ENCODE measurements around the gene TSFM.

The TSFM gene

DNA sequence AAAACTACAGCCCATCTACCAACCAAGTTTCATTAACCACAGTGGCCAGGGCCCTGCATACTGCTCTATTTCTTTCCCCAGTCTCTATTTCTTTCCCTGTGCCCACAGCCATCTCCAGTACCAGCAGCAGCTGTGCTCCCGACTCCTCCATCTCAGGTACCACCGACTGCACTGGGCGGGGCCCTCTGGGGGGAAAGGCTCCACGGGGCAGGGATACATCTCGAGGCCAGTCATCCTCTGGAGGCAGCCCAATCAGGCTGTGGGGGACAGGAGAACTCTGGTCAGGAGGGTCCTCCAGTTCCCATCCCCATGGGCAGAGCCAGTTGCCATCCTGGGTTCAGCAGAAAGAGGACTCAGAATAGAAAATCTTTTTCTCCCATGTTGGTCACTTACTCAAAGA is 33.5 kb upstream of the TSFM start:
- peaks cover 7% of the 10 kb centered on the region; the same call in 1 of the 2 replicates for H3K36me3 ChIP-seq (replicated peaks; ENCODE audit: insufficient read depth, low read length)
- DNase-seq, result no peak
- no peaks in the 10 kb centered on the region for H4K20me1 ChIP-seq (ENCODE audit: insufficient read depth, low read length)
- no peak overlapping the region for H2AFZ ChIP-seq (ENCODE audit: low read length)
- peaks cover 23% of the 10 kb centered on the region for H3K4me1 ChIP-seq (ENCODE audit: low read length)
- H3K9me2 ChIP-seq (replicated peaks; ENCODE audit: insufficient read depth, low read length), result no peaks in the 10 kb centered on the region
- peaks cover 45% of the 10 kb centered on the region for H3K79me2 ChIP-seq (ENCODE audit: low read length)
- no peaks in the 10 kb centered on the region for H3K27me3 ChIP-seq (replicated peaks; ENCODE audit: insufficient read depth, low read length)
- no peak overlapping the region for H3K9ac ChIP-seq (ENCODE audit: low read length)
- no peak overlapping the region for H3K27ac ChIP-seq (ENCODE audit: low read length)
- peaks cover 37% of the 10 kb centered on the region for H3F3A ChIP-seq (ENCODE audit: insufficient read depth, low read length)
- H3K9me3 ChIP-seq (replicated peaks; ENCODE audit: insufficient read depth, low read length), result no peaks in the 10 kb centered on the region
- no peak for TF ChIP-seq EZH2phosphoT487 (IDR thresholded peaks at IDR 0.05; ENCODE audit: low read length)
- no peak for TF ChIP-seq EZH2 (optimal IDR thresholded peaks at IDR 0.05; ENCODE audit: low read depth, low read length)
- TF ChIP-seq, protein P1, sequence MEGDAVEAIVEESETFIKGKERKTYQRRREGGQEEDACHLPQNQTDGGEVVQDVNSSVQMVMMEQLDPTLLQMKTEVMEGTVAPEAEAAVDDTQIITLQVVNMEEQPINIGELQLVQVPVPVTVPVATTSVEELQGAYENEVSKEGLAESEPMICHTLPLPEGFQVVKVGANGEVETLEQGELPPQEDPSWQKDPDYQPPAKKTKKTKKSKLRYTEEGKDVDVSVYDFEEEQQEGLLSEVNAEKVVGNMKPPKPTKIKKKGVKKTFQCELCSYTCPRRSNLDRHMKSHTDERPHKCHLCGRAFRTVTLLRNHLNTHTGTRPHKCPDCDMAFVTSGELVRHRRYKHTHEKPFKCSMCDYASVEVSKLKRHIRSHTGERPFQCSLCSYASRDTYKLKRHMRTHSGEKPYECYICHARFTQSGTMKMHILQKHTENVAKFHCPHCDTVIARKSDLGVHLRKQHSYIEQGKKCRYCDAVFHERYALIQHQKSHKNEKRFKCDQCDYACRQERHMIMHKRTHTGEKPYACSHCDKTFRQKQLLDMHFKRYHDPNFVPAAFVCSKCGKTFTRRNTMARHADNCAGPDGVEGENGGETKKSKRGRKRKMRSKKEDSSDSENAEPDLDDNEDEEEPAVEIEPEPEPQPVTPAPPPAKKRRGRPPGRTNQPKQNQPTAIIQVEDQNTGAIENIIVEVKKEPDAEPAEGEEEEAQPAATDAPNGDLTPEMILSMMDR (IDR thresholded peaks at IDR 0.05; ENCODE audit: low read length), result no peak
- no peak overlapping the region for H3K4me3 ChIP-seq (ENCODE audit: low read length)
- no peak overlapping the region for H3K4me2 ChIP-seq (ENCODE audit: low read depth, low read length)

DNA sequence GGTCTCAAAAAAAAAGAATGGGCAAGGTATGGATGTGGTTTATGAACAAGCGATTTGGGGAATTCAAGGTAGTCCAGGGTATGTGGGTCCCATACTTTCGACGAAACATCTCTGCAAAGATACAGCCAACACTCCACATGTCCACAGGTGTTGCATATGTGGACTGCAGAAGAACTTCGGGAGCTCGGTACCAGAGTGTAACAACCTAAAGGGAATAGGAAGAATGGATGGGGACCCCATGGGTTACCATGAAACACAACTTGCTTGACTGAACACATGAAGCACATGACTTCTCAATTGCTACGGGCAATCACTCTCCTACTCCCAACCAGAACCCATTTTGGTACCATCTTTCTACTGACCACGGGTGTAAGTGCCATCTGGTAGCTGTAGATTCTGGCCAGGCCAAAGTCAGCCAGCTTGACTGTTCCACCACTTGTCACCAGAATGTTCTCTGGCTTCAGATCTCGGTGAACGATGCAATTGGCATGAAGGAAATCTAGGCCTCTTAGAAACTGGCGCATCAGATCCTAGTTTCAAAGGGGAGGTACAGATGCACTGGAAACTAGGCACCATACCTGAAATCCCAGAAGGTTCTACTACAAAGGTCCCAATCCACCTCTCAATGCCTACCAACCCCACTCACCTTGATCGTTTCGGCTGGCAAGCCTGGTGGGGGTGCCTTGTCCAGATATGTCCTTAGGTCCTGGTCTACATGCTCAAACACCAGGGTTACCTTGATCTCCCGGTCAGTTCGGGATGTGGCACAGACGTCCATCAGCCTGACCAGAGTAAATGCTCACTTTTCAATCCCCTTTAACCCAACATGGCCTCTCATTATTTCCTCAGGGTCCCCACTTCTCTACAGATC is 31.8 kb upstream of the TSFM start:
- peak overlapping the region; percentile 72 for H3K4me3 ChIP-seq (ENCODE audit: low read length)
- peaks cover 38% of the 10 kb centered on the region for H3F3A ChIP-seq (ENCODE audit: insufficient read depth, low read length)
- peak overlapping the region; percentile 88 for H3K9ac ChIP-seq (ENCODE audit: low read length)
- peak overlapping the region; percentile 44; the same call in 1 of the 2 replicates for H3K27ac ChIP-seq (ENCODE audit: low read length)
- peaks cover 36% of the 10 kb centered on the region for H3K79me2 ChIP-seq (ENCODE audit: low read length)
- no peak overlapping the region for H2AFZ ChIP-seq (ENCODE audit: low read length)
- TF ChIP-seq EZH2phosphoT487 (IDR thresholded peaks at IDR 0.05; ENCODE audit: low read length), result no peak
- TF ChIP-seq EZH2 (optimal IDR thresholded peaks at IDR 0.05; ENCODE audit: low read depth, low read length), result no peak
- TF ChIP-seq, protein P1 (IDR thresholded peaks at IDR 0.05; ENCODE audit: low read length), result no peak
- peaks cover 7% of the 10 kb centered on the region; the same call in 1 of the 2 replicates for H3K36me3 ChIP-seq (replicated peaks; ENCODE audit: insufficient read depth, low read length)
- peaks cover 28% of the 10 kb centered on the region for H3K4me1 ChIP-seq (ENCODE audit: low read length)
- DNase-seq, result no peak
- H3K9me3 ChIP-seq (replicated peaks; ENCODE audit: insufficient read depth, low read length), result no peaks in the 10 kb centered on the region
- H3K27me3 ChIP-seq (replicated peaks; ENCODE audit: insufficient read depth, low read length), result no peaks in the 10 kb centered on the region
- H4K20me1 ChIP-seq (ENCODE audit: insufficient read depth, low read length), result no peaks in the 10 kb centered on the region
- H3K9me2 ChIP-seq (replicated peaks; ENCODE audit: insufficient read depth, low read length), result no peaks in the 10 kb centered on the region
- peak overlapping the region; percentile 70 for H3K4me2 ChIP-seq (ENCODE audit: low read depth, low read length)

DNA sequence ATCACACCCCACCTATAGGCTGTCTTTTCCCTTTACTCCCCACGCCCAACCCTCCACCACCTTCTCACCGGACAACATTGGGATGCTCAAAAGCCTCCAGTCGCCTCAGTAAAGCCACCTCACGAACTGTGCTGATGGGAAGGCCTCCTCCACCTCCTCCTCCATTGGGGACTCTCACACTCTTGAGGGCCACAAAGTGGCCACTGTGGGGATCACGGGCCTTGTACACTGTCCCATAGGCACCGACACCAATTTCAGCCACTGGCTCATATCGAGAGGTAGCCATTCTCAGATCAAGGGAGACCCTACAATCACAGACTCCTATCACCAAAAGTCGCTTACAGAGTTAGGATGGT is 31.2 kb upstream of the TSFM start:
- no peaks in the 10 kb centered on the region for H4K20me1 ChIP-seq (ENCODE audit: insufficient read depth, low read length)
- H3K4me1 ChIP-seq (ENCODE audit: low read length), result peaks cover 28% of the 10 kb centered on the region
- peaks cover 34% of the 10 kb centered on the region for H3K79me2 ChIP-seq (ENCODE audit: low read length)
- peak overlapping the region; percentile 88 for H3K9ac ChIP-seq (ENCODE audit: low read length)
- no peaks in the 10 kb centered on the region for H3K9me3 ChIP-seq (replicated peaks; ENCODE audit: insufficient read depth, low read length)
- H3K4me2 ChIP-seq (ENCODE audit: low read depth, low read length), result peak overlapping the region; percentile 70
- peaks cover 38% of the 10 kb centered on the region for H3F3A ChIP-seq (ENCODE audit: insufficient read depth, low read length)
- peak overlapping the region; percentile 72 for H3K4me3 ChIP-seq (ENCODE audit: low read length)
- no peaks in the 10 kb centered on the region for H3K27me3 ChIP-seq (replicated peaks; ENCODE audit: insufficient read depth, low read length)
- no peak for DNase-seq
- H3K9me2 ChIP-seq (replicated peaks; ENCODE audit: insufficient read depth, low read length), result no peaks in the 10 kb centered on the region
- TF ChIP-seq EZH2phosphoT487 (IDR thresholded peaks at IDR 0.05; ENCODE audit: low read length) (no peak), EZH2 (optimal IDR thresholded peaks at IDR 0.05; ENCODE audit: low read depth, low read length) (no peak)
- TF ChIP-seq, protein P1 (IDR thresholded peaks at IDR 0.05; ENCODE audit: low read length), result no peak
- peak overlapping the region; percentile 44; the same call in 1 of the 2 replicates for H3K27ac ChIP-seq (ENCODE audit: low read length)
- peaks cover 7% of the 10 kb centered on the region; the same call in 1 of the 2 replicates for H3K36me3 ChIP-seq (replicated peaks; ENCODE audit: insufficient read depth, low read length)
- peak overlapping the region; percentile 60 for H2AFZ ChIP-seq (ENCODE audit: low read length)

Measured in MM.1S (cell line).